ENCODE results near the gene RNF38. TPM values are rescaled to one million over a fixed set of nuclear protein-coding genes. Genes with fewer than 3 reads are reported as not detected.
"Not testable (repeated sequence)": the region's sequence is repeated elsewhere in the genome, so short reads cannot be mapped to it uniquely, and the experiment has no call there.

RNF38 gene
- total RNA-seq, 3 donors from 2014 or later (not counting 1 experiment from before 2014, with no cell fraction given): 70.9 to 90.0 (median 76.5) TPM

- Histone ChIP-seq H3K27me3 (ENCODE audit: control insufficient read depth, insufficient read depth, low read length) (no peaks in the 10 kb centered on the region), H3K36me3 (ENCODE audit: control insufficient read depth, insufficient read depth, low read length) (peaks cover 5% of the 10 kb centered on the region), H3K9me3 (ENCODE audit: control insufficient read depth, insufficient read depth, low read length) (no peaks in the 10 kb centered on the region), H3K4me3 (ENCODE audit: low read length) (no peak overlapping the region), H3K4me1 (ENCODE audit: control insufficient read depth, insufficient read depth, low read length) (no peaks in the 10 kb centered on the region), H3K27ac (ENCODE audit: low read length) (no peak overlapping the region)
- WGBS (ENCODE audit: insufficient coverage): 96% methylated on average over 11 of the region's 11 CpGs
- ATAC-seq (no peak), DNase-seq (no peak)
- peaks cover 5 to 26% of the 10 kb centered on the region in 2 donors for H3K4me1 Mint-ChIP-seq
- TF ChIP-seq, protein P1, sequence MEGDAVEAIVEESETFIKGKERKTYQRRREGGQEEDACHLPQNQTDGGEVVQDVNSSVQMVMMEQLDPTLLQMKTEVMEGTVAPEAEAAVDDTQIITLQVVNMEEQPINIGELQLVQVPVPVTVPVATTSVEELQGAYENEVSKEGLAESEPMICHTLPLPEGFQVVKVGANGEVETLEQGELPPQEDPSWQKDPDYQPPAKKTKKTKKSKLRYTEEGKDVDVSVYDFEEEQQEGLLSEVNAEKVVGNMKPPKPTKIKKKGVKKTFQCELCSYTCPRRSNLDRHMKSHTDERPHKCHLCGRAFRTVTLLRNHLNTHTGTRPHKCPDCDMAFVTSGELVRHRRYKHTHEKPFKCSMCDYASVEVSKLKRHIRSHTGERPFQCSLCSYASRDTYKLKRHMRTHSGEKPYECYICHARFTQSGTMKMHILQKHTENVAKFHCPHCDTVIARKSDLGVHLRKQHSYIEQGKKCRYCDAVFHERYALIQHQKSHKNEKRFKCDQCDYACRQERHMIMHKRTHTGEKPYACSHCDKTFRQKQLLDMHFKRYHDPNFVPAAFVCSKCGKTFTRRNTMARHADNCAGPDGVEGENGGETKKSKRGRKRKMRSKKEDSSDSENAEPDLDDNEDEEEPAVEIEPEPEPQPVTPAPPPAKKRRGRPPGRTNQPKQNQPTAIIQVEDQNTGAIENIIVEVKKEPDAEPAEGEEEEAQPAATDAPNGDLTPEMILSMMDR (IDR thresholded peaks at IDR 0.05): no peak
- no peaks in the 10 kb centered on the region for H3K36me3 Mint-ChIP-seq
- H3K27ac Mint-ChIP-seq: no peak overlapping the region
- H3K9me3 Mint-ChIP-seq: no peaks in the 10 kb centered on the region
- intact Hi-C loops (cut with micrococcal nuclease): no loop called here
- no peak overlapping the region for H3K4me3 Mint-ChIP-seq
- no peaks in the 10 kb centered on the region for H3K27me3 Mint-ChIP-seq (ENCODE audit: low read depth in 2 of 2)
Observed at GRCh38 chr9:36415822-36416525, 15.9 kb upstream of the RNF38 start.

- H3K4me3 Mint-ChIP-seq; H3K27ac ChIP-seq (ENCODE audit: low read length); H3K27me3 ChIP-seq (ENCODE audit: control insufficient read depth, insufficient read depth, low read length); H3K27ac Mint-ChIP-seq; DNase-seq; H3K4me3 ChIP-seq (ENCODE audit: low read length); H3K4me1 ChIP-seq (ENCODE audit: control insufficient read depth, insufficient read depth, low read length); intact Hi-C loops (cut with micrococcal nuclease); H3K9me3 Mint-ChIP-seq; H3K36me3 ChIP-seq (ENCODE audit: control insufficient read depth, insufficient read depth, low read length); H3K9me3 ChIP-seq (ENCODE audit: control insufficient read depth, insufficient read depth, low read length); H3K36me3 Mint-ChIP-seq; H3K27me3 Mint-ChIP-seq (ENCODE audit: low read depth in 2 of 2); ATAC-seq: not testable (repeated sequence)
- WGBS (ENCODE audit: insufficient coverage): 97% methylated on average over 2 of the region's 3 CpGs
- peaks cover 17 to 29% of the 10 kb centered on the region in 2 donors for H3K4me1 Mint-ChIP-seq
Observed at GRCh38 chr9:36411410-36411809, 11.3 kb upstream of the RNF38 start.

DNA sequence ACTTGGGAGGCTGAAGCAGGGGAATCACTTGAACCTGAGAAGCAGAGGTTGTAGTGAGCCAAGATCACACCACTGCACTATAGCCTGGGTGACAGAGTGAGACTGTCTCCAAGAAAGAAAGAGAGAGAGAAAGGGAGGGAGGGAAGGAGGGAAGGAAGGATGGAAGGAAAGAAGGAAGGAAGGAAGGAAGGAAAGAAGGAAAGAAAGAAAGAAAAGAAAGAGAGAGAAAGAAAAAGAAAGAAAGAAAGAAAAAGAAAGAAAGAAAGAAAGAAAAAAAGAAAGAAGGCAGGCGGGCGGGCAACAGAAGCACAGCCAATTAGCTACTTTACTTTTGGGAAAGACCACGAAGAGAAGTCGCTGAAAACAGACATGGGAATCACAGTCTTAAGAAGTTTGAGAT, 9.0 kb upstream of the RNF38 start:
- not testable (repeated sequence) for H3K4me1 ChIP-seq (ENCODE audit: control insufficient read depth, insufficient read depth, low read length); H3K9me3 Mint-ChIP-seq; H3K4me3 Mint-ChIP-seq; H3K4me3 ChIP-seq (ENCODE audit: low read length); DNase-seq; H3K36me3 Mint-ChIP-seq; H3K9me3 ChIP-seq (ENCODE audit: control insufficient read depth, insufficient read depth, low read length); H3K27me3 Mint-ChIP-seq (ENCODE audit: low read depth in 2 of 2); H3K27me3 ChIP-seq (ENCODE audit: control insufficient read depth, insufficient read depth, low read length); ATAC-seq; H3K27ac ChIP-seq (ENCODE audit: low read length); H3K27ac Mint-ChIP-seq; H3K36me3 ChIP-seq (ENCODE audit: control insufficient read depth, insufficient read depth, low read length)
- peaks cover 17 to 24% of the 10 kb centered on the region in 2 donors for H3K4me1 Mint-ChIP-seq
- 95% methylated on average over 4 of the region's 4 CpGs for WGBS (ENCODE audit: insufficient coverage)
- intact Hi-C loops (cut with micrococcal nuclease): loop anchor here (5.0 kb wide), 1 partner anchor 78 kb away; no protein-coding TSS in a partner anchor

DNA sequence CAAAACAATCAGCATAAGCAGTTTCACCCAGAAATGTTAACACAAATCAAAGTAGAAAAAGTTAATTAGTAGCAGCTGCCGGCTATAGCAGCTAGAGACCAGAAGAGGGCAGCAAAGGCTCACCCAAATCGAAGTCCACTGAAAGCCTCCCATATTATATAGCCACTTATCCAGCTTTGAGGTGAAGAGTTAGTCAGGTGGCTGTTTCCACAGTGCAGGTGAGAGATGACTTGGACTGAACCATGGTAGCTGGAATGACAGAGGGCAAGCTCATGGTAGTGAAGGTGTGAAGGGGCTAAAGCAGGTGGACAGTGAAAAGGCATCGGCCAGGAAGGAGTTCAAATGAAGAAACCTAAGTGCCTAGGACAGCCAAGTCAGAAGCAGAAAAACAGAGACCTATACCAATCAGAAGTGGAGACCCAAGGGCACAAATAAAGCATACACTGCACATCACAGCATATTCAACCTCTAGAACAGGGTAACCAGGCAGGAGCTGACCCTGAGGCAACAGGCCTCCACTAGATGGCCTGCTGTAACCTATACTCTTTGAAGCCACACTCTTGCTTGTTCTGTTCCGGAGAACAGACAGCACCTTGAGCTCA, 7.2 kb upstream of the RNF38 start:
- Histone ChIP-seq H3K27me3 (ENCODE audit: control insufficient read depth, insufficient read depth, low read length) (no peaks in the 10 kb centered on the region), H3K9me3 (ENCODE audit: control insufficient read depth, insufficient read depth, low read length) (no peaks in the 10 kb centered on the region), H3K4me1 (ENCODE audit: control insufficient read depth, insufficient read depth, low read length) (no peaks in the 10 kb centered on the region), H3K27ac (ENCODE audit: low read length) (no peak overlapping the region), H3K4me3 (ENCODE audit: low read length) (no peak overlapping the region), H3K36me3 (ENCODE audit: control insufficient read depth, insufficient read depth, low read length) (no peaks in the 10 kb centered on the region)
- peak; percentile 43 to 91 for DNase-seq
- Mint-ChIP-seq H3K4me1 (peaks cover 11 to 16% of the 10 kb centered on the region in 2 donors), H3K9me3 (no peaks in the 10 kb centered on the region), H3K27me3 (ENCODE audit: low read depth in 2 of 2) (no peaks in the 10 kb centered on the region), H3K4me3 (no peak overlapping the region), H3K36me3 (no peaks in the 10 kb centered on the region), H3K27ac (peak overlapping the region; percentile 25 to 67)
- peak; percentile 93 to 98 (median 94) for ATAC-seq
- intact Hi-C loops (cut with micrococcal nuclease): loop anchor here (1.0 to 5.0 kb wide), 4 partner anchors 43 to 322 kb away; no protein-coding TSS in a partner anchor
- TF ChIP-seq, protein P1 (IDR thresholded peaks at IDR 0.05): peak; percentile 95
- 96% methylated on average over 2 of the region's 4 CpGs for WGBS (ENCODE audit: insufficient coverage)

All from natural killer cell (primary cell).